ENCODE data around the gene DTX3.

Gene DTX3

DNA sequence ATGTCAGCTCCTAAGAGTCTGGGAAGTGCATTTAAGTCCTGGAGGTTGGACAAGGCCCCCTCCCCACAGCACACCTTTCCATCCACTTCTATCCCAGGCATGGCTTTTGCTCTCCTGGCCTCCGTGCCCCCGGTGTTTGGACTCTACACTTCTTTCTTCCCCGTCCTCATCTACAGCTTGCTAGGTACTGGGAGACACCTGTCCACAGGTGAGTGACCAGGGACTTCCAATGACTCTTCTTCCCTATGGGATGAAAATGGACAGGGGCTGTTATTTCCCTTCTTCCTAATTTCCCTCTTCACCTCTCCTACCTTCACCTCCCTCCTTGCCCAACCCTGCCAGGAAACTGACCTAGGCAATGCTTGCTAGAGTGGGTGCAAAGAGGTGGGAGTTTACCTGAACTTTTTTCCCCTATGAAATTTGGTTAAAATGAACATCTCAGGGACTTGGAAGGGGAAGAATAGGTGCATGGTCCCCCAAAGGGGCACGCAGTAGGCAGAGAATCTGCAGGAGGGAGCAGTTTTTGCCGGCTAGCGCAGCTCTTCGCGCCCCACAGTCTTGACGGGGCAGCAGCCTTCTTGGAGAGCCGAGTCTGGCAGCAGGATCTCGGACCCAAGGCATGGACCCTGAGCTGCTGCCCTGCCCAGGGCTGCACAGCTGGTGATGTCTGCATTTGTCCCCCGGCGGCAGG is 15.8 kb downstream of the DTX3 start:
- DNase-seq (ENCODE audit: low read depth) = no peak

DNA sequence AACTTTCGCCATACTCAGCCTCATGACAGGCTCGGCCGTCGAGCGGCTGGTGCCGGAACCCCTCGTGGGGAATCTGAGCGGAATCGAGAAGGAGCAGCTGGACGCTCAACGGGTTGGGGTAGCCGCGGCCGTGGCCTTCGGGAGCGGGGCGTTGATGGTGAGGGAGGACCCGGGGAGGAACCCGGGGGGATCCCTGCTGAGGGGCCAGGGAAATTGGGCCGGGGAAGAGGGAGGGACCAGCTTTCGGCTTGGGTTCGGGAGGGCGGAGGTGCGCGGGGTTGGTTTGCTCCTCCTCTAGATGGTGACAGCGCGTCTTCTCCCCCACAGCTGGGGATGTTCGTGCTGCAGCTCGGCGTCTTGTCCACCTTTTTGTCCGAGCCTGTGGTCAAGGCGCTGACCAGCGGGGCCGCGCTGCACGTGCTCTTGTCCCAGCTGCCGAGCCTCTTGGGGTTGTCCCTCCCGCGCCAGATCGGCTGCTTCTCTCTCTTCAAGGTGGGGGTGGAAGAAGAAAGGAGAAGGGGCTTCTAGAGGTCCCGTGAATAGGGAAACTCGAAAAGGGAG is 16.4 kb downstream of the DTX3 start:
- DNase-seq (ENCODE audit: low read depth) = no peak

DNA sequence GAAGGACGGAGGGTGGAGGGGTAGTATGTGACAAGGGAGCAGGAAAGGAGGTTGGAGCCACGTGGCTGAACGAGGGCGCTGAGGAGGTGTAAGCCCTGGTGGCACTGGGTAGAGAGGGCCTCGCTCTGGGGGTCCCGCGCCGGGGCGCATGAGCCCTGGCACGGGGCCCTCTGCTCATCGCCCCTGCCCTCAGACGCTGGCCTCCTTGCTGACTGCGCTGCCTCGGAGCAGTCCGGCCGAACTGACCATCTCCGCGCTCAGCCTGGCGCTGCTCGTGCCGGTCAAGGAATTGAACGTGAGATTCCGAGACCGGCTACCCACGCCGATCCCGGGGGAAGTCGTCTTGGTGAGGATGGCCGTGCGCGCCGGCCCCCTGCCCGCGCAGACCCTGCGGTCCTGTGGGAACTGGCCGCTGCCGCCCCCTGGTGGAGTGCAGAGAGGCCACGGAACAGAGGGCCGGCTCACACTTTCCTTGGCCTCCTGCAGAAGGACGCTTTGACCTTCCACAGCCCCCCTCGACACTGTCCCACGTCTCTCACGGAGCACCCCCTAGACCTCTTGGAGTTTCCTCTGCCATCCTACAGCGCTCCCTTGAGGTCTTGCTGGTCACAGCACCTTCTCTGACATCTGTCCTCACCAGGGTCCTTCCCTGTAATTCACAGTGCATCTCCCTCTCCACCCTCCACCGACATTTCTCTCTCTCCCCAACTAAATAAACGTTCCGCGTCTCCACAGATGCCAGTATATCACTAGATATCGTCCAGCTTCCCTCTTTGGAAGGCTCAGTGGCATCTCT is 17.1 kb downstream of the DTX3 start:
- no peak for DNase-seq (ENCODE audit: low read depth)

DNA sequence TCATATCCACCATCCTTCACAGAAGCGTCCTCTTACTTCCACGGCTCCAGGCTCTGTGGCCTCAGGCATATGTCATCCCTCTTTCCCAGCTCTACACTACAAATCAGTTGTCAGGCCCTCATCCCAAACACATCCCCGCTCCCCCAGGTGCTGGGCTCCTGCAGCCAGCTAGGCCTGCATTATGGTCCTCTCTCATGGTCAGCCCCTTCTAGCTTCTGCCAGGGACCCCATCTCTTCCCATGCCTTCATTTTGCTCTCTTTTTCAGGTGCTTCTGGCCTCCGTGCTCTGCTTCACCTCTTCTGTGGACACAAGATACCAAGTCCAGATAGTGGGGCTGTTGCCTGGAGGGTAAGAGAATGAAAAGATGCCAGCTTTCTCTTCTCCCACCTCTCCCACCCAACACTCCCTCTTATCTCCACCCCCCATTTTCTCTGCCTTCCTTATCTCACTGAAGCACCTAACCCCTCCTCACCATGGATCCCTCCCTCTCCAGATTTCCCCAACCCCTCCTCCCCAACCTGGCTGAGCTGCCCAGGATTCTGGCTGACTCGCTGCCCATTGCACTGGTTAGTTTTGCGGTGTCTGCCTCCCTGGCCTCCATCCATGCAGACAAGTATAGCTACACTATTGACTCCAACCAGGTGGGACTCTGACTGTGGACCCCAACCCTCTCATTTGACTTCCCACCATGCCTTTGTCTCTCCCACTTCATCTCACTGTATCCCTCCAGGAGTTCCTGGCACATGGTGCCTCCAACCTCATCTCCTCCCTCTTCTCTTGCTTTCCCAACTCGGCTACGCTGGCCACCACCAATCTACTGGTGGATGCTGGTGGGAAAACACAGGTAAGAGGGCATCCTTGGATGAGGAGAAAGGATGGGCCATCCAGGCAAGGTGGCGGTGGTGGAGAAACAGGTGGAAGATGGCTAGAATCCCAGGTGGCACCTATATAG is 17.9 kb downstream of the DTX3 start:
- no peak for DNase-seq (ENCODE audit: low read depth)

DNA sequence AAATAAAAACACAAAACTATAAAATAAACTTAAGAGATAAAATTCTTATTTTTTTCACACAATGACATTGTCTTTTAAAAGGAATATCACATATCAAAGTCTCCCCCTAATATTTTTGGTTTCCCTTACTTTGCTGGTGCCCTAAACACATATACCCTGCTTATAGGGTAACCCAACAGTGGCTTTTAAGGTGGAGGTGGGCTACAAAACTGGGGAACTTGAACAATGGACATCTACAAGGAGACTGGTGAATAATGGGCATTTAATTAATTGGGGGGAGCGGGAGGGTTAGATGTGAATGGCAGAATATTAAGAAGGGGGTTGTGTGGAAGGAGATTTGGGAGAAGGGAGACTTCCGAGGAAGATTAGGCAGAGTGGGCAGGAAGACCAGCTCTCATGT is 18.8 kb downstream of the DTX3 start:
- DNase-seq (ENCODE audit: low read depth) = no peak

DNA sequence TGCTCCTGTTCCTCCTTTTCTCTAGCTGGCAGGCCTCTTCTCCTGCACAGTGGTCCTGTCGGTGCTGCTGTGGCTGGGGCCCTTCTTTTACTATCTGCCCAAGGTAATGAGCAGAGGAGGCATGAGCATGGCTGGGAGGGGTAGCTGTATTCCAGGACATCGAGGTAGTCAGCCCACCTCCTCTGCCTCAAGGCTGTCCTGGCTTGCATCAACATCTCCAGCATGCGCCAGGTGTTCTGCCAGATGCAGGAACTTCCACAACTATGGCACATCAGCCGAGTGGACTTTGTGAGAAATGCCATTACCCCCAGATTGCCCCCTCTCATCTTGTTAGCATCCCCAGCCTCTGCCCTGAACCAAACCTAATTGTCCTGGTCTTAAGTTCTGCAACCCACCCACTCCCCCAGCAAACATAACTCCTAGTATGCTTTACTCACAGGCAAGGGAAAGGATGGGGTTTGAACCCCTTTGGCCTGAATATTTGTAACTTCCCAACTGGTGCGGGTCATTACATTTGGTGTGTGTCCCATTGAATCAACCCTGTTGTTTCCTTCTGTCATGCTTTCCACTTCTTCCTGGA is 19.3 kb downstream of the DTX3 start:
- no peak for DNase-seq (ENCODE audit: low read depth)

DNA sequence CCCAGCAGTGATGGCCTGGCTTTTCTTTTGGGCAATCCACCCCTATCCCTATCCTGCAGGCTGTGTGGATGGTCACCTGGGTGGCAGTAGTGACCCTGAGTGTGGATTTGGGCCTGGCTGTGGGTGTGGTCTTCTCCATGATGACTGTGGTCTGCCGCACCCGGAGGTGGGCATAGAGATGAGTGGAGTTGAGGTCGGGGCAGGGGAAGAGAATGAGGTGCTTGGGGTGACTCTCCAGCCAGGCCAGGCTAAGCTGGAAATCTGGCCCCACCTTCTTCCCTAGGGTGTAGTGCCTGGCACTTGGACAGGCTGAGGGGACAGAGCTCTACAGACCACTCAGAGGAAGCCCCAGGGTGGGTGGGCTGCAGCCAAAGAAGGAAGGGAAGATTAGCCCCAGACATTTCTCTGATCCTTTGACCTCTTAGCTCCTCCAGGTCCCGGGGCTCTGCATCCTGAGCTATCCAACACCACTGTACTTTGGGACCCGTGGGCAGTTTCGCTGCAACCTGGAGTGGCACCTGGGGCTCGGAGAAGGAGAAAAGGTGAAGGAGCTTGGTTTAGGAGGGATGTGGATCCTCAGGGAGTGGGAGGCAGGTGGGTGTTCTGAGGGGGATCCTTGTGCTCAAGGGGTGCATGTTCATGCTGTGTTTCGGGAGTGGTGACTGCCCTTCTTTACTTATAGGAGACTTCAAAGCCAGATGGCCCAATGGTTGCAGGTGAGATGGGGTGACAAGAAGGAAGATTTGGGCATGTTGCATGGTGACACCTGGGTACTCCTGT is 20.0 kb downstream of the DTX3 start:
- no peak for DNase-seq (ENCODE audit: low read depth)

DNA sequence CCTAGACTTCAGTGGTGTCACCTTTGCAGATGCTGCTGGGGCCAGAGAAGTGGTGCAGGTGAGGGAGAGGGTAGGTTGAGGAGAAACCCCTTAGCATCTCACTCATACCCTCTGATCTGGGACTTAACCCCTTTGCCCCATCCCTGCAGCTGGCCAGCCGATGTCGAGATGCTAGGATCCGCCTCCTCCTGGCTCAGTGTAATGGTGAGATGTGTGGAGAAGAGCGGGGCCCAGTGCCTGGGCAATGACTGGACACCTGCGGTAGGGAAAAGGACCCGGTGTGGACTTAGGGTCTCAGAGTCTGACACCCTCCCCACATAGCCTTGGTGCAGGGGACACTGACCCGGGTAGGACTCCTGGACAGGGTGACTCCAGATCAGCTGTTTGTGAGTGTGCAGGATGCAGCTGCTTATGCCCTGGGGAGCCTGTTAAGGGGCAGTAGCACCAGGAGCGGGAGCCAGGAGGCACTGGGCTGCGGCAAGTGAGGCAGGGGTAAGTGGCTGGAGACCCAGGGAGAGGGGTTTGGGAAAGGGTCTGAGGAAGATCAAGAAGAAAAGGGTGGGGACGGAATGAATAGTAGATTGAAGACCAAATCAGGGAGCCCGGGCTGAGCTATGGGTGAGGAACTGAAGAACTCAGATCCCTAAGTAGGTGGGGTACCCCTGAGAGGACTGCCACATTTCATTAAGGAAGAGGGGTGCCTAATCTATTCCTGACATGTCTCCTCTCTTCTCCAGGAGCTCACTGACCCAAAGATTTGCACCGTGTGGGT is 20.8 kb downstream of the DTX3 start:
- no peak for DNase-seq (ENCODE audit: low read depth)

DNA sequence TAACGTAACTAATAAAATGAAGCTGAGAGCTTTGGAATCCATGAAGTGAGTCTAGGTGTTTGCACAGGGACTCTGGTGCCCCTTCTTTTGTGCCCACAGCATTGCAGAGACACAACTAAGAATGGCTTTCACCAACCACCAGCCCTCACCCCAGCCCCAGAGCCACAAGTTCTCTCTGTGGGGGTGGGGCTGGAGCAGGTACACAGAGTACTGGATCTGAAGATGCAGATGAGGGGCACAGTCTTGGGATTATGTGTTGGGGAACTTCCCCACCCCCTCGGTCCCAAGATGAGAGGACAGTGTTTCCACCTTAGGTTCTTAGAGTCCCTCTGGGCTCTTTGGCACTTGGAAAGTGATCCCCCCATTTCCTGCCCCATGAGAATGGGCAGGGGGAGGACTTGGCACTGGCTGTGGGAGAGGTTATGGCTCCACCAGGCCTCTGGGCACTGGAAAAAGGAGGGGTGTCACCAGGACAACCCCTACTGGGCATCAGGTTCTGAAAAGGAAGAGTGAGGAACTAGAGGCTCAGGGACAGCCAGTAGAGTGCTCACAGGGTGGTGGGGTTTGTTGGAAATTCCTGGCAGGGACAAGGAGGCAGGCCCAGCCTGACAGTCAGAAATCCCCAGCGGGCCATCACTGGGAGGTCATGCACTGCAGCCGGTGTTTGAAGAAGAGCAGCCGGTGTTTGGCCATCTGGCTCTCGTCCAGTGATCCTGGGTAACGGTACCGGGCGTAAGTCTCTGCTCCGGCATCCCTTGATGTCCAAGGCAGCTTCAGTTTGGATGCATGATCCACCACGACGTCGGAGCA is 21.7 kb downstream of the DTX3 start:
- DNase-seq (ENCODE audit: low read depth) = no peak

DNA sequence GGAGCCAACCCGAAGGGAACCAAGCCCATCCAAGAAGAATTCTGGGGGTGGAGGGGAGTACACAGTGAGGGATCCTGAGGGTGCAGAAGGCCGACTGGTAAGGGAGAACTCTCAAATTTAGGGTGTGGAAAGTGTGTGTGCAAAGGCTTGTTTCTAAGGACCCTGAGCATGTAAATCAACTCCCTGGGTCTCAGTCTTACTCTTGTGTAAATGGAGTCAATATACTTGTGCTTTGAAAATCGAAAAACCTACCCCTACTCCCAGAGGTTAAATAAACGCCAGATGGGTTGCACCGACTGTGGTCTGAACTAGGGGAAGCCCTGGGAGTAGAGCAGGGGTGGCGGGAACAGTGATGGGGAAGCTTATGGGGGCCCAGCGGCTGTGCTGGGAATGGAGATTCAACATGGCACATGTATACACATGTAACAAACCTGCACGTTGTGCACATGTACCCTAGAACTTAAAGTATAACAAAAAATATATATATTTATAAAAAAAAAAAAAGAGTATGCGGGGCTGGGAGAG is 22.4 kb downstream of the DTX3 start:
- no peak for DNase-seq (ENCODE audit: low read depth)

DNA sequence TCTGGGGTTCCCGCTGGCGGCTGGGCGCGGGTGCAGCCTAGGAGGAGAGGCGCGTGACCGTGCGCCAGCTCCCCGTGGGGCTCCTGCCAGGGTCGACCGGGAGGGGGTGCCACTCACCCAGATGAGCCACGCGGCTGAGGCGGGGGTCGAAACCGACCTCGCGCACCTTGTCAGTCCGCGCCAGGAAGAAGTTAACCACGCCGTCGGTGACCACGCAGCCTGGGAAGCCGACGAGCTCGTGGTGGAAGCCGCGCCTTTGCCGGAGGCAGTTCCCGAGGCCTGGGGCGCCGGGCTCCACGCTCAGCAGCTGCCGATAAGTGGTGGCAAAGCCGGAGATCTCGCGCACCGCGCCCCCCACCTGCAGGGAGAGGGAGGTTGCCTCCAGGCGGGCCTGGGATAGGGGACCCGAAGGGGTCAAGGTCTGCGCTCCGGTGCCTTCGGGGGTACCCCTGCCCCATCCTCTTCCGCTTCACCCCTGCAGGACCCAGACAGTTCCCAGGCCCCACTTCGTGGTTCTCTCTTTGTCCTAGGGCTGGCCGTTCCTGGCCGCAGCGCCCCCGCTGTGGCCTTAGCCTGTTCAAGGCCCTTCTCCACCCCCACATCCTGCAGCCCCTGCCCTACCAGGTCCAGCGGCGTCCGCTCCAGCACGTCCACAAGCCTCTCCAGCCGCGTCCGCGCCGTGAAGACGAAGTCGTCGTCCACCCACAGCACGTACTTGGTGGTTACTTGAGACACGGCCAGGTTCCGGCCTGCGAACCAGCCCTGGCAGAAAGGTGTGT is 23.1 kb downstream of the DTX3 start:
- DNase-seq (ENCODE audit: low read depth) = no peak

DNA sequence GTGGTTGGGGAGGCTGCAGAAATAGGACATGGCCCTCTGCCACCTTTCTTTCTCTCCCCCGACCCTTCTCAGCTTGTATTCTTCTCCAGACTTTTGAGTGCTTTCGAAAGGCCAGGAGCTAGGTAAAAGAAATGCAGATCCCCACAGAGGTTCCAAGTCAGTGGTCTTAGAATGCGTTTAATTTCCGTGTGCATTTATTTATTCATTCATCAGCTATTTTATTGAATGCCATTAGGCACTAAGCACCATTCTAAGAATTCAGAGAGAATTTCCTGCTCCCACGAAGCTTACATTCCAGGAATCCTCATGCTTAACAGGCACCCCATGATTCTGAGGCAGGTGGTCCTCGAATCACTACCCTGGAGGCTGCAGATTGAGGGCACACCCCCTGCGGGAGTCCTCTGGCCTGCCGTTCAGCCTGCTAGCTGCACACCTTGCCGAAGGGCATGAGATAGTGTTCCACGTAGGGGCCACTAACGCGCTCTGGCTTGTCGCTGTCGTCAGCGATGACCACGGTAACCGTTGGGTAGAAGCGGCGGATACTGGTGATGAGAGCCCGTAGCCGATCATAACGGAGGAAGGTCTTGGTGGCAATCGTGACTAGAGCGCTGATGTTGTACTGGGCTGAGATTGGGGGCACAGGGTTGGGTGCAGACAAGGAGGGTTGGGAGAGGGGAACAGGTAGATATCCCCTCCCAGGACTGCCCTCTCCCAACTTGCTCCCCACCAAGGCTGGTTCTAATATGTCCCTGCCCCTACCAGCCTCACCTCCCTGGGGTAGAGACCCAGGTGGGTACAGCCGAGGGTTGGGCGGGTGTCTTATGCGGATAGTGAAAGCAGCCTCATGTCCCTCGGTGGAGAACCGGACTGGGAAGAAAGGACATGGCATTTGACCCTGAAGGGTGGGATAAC is 23.9 kb downstream of the DTX3 start:
- no peak for DNase-seq (ENCODE audit: low read depth)

DNA sequence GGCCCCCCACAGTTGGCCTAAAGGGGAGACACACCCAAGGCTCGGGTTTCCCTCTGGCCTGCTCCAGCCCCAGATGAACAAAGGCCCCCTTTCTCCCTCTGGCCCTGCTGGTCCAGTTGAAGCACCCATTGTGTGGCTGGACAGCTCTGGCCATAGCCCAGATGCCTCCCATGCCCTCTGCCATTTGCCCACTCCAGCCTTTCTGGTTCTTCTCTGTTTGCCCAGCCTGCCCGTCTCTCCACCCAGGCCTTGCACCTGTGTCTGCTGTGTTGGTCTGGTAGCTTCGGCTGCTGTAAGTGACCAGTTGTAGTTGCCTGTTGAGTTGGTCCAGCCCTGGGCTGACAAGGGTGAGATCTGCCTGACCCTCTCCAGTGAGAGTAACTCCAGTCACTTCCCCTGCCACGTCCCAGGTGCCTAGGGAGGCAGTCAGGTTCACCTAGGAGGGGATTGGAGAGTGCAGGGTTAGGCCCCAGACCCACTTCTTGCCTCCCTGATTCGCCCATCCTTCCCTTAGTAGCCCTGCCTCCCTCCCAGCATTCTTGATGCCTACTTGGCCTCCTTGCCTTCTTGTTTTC is 25.4 kb downstream of the DTX3 start:
- DNase-seq (ENCODE audit: low read depth) = no peak

DNA sequence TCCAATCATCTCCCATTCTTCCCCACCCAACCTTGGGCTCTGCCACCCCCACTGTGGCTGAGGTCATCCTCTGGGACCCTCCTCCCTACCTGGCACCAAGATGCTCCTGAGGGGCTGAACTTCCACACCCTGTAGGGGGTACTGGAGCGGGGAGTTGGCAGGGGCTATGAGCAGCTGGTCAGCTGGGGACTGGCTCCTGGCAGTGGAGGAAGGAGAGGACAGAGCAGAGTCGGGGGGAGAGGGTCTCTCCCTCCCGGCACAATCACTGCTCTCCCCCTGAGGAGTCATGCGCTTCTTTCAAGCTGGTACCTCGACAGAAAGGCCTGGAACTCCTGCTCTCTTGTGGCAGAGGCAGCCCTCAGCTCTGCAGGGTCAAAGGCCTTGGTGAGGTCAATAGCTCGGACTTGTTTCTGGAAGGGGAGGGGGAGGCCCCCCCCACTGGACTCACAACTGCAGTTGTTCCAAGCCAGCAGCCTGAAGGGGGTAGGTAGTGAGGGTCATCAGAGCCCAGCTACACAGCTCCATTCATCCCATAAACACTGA is 26.3 kb downstream of the DTX3 start:
- DNase-seq (ENCODE audit: low read depth) = no peak

DNA sequence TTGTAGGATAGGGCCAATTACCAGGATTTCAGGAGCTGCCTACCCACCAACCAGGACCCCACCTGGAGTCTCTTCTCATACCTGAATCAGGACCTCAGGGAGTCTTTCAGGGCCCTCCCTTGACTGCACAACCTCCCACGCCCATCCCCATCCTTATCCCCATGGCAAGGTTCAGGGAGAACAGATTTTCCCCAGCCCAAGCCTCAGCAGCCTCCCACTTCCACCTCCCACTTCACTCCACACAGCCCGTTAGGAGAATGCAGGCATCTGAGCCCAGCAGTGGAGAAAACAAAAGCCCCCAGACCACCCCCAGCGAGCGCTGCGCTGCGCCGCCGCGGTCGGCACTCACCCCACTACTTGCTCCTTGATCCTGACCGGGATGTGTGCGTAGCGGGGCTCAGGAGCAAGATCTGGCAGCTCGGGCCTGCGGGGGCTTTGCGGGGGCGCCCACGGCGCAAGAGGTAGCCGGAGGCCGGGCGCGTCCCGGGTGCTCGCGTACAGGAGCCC is 27.0 kb downstream of the DTX3 start:
- DNase-seq (ENCODE audit: low read depth) = no peak
